ENCODE data around the gene GLYR1.

GLYR1 gene

GRCh38 chr16:4765511-4766474 lies 81.3 kb downstream of the GLYR1 start:
- H3K27ac ChIP-seq (ENCODE audit: insufficient read depth, low read depth, low read length, poor library complexity, severe bottlenecking): no peak overlapping the region
- H3K4me1 ChIP-seq (ENCODE audit: control insufficient read depth, insufficient read depth, low read length): peaks cover 3% of the 10 kb centered on the region
- 86% methylated on average over 26 of the region's 26 CpGs for WGBS, 2 experiments
- H3K9me3 ChIP-seq (ENCODE audit: control insufficient read depth, low read length): no peaks in the 10 kb centered on the region
- no peaks in the 10 kb centered on the region for H3K27me3 ChIP-seq (ENCODE audit: control insufficient read depth, insufficient read depth, low read length, poor library complexity, severe bottlenecking)
- peaks cover 20% of the 10 kb centered on the region for H3K36me3 ChIP-seq (ENCODE audit: control insufficient read depth, insufficient read depth, low read length)
- H3K4me3 ChIP-seq (ENCODE audit: insufficient read depth, low read depth, low read length): peak overlapping the region; percentile 93

GRCh38 chr16:4763791-4764190 lies 83.3 kb downstream of the GLYR1 start:
- Histone ChIP-seq H3K36me3 (ENCODE audit: control insufficient read depth, insufficient read depth, low read length) (peaks cover 33% of the 10 kb centered on the region), H3K27ac (ENCODE audit: insufficient read depth, low read depth, low read length, poor library complexity, severe bottlenecking) (no peak overlapping the region), H3K27me3 (ENCODE audit: control insufficient read depth, insufficient read depth, low read length, poor library complexity, severe bottlenecking) (no peaks in the 10 kb centered on the region), H3K4me3 (ENCODE audit: insufficient read depth, low read depth, low read length) (no peak overlapping the region), H3K4me1 (ENCODE audit: control insufficient read depth, insufficient read depth, low read length) (peaks cover 3% of the 10 kb centered on the region), H3K9me3 (ENCODE audit: control insufficient read depth, low read length) (no peaks in the 10 kb centered on the region)
- WGBS, 2 experiments: 94 to 95% methylated on average over 7 of the region's 7 CpGs

GRCh38 chr16:4762205-4762604 lies 84.9 kb downstream of the GLYR1 start:
- Histone ChIP-seq H3K27me3 (ENCODE audit: control insufficient read depth, insufficient read depth, low read length, poor library complexity, severe bottlenecking) (no peaks in the 10 kb centered on the region), H3K36me3 (ENCODE audit: control insufficient read depth, insufficient read depth, low read length) (peaks cover 41% of the 10 kb centered on the region), H3K27ac (ENCODE audit: insufficient read depth, low read depth, low read length, poor library complexity, severe bottlenecking) (no peak overlapping the region), H3K4me3 (ENCODE audit: insufficient read depth, low read depth, low read length) (no peak overlapping the region), H3K4me1 (ENCODE audit: control insufficient read depth, insufficient read depth, low read length) (peaks cover 3% of the 10 kb centered on the region), H3K9me3 (ENCODE audit: control insufficient read depth, low read length) (no peaks in the 10 kb centered on the region)
- 93 to 96% methylated on average over 9 of the region's 9 CpGs for WGBS, 2 experiments

GRCh38 chr16:4760221-4760910 lies 86.7 kb downstream of the GLYR1 start:
- Histone ChIP-seq H3K27me3 (ENCODE audit: control insufficient read depth, insufficient read depth, low read length, poor library complexity, severe bottlenecking) (no peaks in the 10 kb centered on the region), H3K36me3 (ENCODE audit: control insufficient read depth, insufficient read depth, low read length) (peaks cover 52% of the 10 kb centered on the region), H3K4me3 (ENCODE audit: insufficient read depth, low read depth, low read length) (no peak overlapping the region), H3K4me1 (ENCODE audit: control insufficient read depth, insufficient read depth, low read length) (no peaks in the 10 kb centered on the region), H3K27ac (ENCODE audit: insufficient read depth, low read depth, low read length, poor library complexity, severe bottlenecking) (no peak overlapping the region), H3K9me3 (ENCODE audit: control insufficient read depth, low read length) (no peaks in the 10 kb centered on the region)
- WGBS, 2 experiments: 94 to 96% methylated on average over 23 of the region's 23 CpGs

GRCh38 chr16:4755687-4756086 lies 91.4 kb downstream of the GLYR1 start:
- peaks cover 52% of the 10 kb centered on the region for H3K36me3 ChIP-seq (ENCODE audit: control insufficient read depth, insufficient read depth, low read length)
- H3K4me3 ChIP-seq (ENCODE audit: insufficient read depth, low read depth, low read length): no peak overlapping the region
- no peaks in the 10 kb centered on the region for H3K27me3 ChIP-seq (ENCODE audit: control insufficient read depth, insufficient read depth, low read length, poor library complexity, severe bottlenecking)
- no peaks in the 10 kb centered on the region for H3K9me3 ChIP-seq (ENCODE audit: control insufficient read depth, low read length)
- H3K27ac ChIP-seq (ENCODE audit: insufficient read depth, low read depth, low read length, poor library complexity, severe bottlenecking): no peak overlapping the region
- H3K4me1 ChIP-seq (ENCODE audit: control insufficient read depth, insufficient read depth, low read length): no peaks in the 10 kb centered on the region
- 95 to 96% methylated on average over 6 of the region's 6 CpGs for WGBS, 2 experiments

- WGBS, 2 experiments: 96% methylated on average over 4 of the region's 4 CpGs
- Histone ChIP-seq H3K27me3 (ENCODE audit: control insufficient read depth, insufficient read depth, low read length, poor library complexity, severe bottlenecking) (no peaks in the 10 kb centered on the region), H3K4me3 (ENCODE audit: insufficient read depth, low read depth, low read length) (no peak overlapping the region), H3K9me3 (ENCODE audit: control insufficient read depth, low read length) (no peaks in the 10 kb centered on the region), H3K4me1 (ENCODE audit: control insufficient read depth, insufficient read depth, low read length) (no peaks in the 10 kb centered on the region), H3K36me3 (ENCODE audit: control insufficient read depth, insufficient read depth, low read length) (peaks cover 44% of the 10 kb centered on the region), H3K27ac (ENCODE audit: insufficient read depth, low read depth, low read length, poor library complexity, severe bottlenecking) (no peak overlapping the region)
Measured at GRCh38 chr16:4754865-4755264, 92.2 kb downstream of the GLYR1 start.

GRCh38 chr16:4753227-4753626 lies 93.9 kb downstream of the GLYR1 start:
- no peaks in the 10 kb centered on the region for H3K27me3 ChIP-seq (ENCODE audit: control insufficient read depth, insufficient read depth, low read length, poor library complexity, severe bottlenecking)
- H3K9me3 ChIP-seq (ENCODE audit: control insufficient read depth, low read length): no peaks in the 10 kb centered on the region
- H3K4me1 ChIP-seq (ENCODE audit: control insufficient read depth, insufficient read depth, low read length): no peaks in the 10 kb centered on the region
- 93 to 96% methylated on average over 11 of the region's 11 CpGs for WGBS, 2 experiments
- H3K36me3 ChIP-seq (ENCODE audit: control insufficient read depth, insufficient read depth, low read length): peaks cover 34% of the 10 kb centered on the region
- no peak overlapping the region for H3K27ac ChIP-seq (ENCODE audit: insufficient read depth, low read depth, low read length, poor library complexity, severe bottlenecking)
- no peak overlapping the region for H3K4me3 ChIP-seq (ENCODE audit: insufficient read depth, low read depth, low read length)

Measured in ectodermal cell (in vitro differentiated cells).